HG03571 (cell line): ENCODE data around the gene WDR41.
A peak's percentile ranks its signal among the peaks of the same experiment; 100 is the strongest.
"Not testable (repeated sequence)": the region's sequence is repeated elsewhere in the genome, so short reads cannot be mapped to it uniquely, and the experiment has no call there.

Source experiments
- ATAC-seq: cut with Tn5 transposase; IDR thresholded peaks from one replicate; pipeline ENCODE4 v1.9.1; 2021; ENCODE audit not compliant: unreplicated experiment

The WDR41 gene, protein sequence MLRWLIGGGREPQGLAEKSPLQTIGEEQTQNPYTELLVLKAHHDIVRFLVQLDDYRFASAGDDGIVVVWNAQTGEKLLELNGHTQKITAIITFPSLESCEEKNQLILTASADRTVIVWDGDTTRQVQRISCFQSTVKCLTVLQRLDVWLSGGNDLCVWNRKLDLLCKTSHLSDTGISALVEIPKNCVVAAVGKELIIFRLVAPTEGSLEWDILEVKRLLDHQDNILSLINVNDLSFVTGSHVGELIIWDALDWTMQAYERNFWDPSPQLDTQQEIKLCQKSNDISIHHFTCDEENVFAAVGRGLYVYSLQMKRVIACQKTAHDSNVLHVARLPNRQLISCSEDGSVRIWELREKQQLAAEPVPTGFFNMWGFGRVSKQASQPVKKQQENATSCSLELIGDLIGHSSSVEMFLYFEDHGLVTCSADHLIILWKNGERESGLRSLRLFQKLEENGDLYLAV

DNA sequence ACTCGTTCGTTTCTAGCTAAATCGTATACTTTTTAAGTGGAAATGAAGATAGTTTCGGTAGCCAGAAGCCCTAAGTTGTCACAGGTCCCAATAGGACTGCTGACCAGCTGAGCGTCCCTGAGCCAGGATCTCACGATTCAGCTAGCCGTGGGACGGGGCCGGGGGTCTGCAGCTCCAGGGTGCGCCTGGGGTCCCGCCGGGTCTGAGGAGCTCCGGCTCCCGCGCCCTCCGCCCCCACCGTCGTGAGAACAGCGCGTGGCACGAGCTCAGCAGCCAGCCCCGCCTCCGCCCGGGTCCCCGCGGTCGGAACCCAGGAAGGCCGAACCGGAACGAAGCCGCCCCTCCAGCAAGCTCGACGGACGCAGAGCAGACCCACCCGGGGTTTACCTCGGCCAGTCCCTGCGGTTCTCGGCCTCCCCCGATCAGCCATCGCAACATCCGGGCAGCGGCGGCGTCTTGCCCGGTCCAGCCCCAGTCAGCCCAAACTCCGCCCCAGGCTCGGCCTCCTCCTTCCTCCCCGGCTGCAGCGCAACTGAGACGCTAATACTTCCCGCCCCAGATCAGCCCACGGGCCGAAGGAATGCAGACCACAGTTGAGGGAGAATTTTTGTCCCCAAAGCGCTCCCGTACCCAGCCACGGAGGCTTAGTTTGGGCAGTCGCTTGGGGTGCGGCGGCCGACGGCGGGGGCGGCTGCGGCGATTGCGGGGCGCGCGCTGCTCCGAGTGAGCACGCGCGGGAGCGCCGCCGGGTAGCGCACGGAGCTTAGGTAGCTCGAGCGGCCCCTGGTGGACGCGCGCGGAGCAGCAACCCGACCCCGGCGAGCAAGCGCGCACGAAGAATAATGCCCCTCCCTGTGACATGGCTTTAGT, at the start of gene WDR41:
TSS of gene WDR41 (minus strand) at position 534 of the 870 bp plus-strand sequence. CDS start at position 438, 96 bp downstream.
- peak; percentile 90 for ATAC-seq

DNA sequence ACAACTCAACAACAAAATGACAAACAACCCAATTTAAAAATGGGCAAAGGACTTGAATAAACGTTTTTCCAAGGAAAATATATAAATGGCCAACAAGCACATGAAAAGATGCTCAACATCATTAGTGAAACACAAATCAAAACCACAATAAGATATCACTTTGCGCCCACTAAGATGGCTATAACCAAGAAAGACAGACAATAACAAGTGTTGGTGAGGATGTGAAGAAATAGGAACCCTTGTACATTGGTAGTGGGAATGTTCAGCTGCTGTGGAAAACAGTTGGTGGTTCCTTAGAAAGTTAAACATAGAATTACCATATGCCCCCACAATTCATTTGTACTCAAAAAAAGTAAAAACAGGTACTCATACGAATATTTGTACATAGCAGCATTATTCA, 39.2 kb upstream of the WDR41 start:
- ATAC-seq = no peak

DNA sequence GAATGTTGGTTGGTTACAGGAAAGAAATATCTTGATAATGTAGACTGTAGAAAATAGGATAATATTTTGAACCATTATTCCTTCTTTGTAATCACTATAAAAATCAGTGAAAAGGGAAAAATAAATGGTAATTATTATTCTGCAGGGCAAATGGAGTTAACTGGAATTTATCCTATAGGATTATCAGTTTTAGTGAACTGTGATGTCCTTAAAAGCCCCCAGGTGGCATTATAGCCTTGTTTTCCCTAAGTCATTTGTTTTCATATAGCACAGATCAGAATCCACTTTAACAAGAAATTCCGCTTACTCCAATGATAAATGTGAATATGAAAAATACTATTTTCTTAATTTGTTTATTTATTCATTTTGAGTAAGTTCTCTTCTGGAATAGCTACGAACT, 26.2 kb upstream of the WDR41 start:
- no peak for ATAC-seq

DNA sequence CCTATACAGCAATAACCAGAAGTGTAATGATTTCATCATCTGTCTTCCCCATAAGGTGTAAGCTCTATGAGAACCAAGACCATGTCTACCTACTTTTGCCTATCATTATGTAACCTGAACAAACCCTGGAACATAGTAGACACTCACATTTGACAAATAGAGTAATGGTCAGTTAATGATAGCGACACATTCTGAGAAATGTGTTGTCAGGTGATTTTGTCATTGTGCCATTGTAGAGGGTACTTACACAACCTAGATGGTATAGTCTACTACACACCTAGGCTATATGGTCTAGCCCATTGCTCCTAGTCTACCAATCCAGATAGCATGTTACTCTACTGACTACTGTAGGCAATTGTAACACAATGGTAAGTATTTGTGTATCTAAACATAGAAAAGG, 22.3 kb upstream of the WDR41 start:
- no peak for ATAC-seq

DNA sequence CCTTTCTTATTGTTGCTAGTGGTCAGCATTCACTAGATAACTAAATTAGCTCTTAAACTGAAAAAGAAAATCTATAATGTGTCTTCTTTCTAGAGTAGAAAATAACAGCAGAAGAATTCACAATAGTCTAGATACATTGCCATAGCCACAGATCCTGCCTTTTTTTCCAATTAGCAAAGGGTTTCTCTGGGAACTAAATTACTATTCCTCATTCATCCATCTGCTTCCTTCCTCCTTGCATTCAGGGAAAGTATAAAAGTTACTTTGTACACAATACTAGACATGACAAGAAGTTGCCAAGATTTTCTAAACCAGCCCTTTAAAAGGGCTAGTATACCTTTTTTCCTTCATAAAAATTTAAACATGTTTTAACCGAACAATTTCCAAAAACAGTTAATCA, 21.2 kb upstream of the WDR41 start:
- ATAC-seq = no peak

DNA sequence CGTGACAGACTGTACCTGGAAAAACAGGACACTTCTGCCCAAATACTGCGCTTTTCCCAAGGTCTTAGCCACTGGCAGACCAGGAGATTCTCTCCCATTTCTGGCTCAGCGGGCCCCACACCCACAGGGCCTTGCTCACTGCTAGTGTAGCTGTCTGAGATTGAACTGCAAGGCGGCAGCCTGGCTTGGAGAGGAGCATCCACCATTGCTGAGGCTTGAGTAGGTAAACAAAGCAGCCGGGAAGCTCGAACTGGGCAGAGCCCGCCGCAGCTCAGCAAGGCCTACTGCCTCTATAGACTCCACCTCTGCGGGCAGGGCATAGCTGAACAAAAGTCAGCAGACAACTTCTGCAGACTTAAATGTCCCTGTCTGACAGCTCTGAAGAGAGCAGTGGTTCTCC, 9.0 kb upstream of the WDR41 start:
- not testable (repeated sequence) for ATAC-seq

DNA sequence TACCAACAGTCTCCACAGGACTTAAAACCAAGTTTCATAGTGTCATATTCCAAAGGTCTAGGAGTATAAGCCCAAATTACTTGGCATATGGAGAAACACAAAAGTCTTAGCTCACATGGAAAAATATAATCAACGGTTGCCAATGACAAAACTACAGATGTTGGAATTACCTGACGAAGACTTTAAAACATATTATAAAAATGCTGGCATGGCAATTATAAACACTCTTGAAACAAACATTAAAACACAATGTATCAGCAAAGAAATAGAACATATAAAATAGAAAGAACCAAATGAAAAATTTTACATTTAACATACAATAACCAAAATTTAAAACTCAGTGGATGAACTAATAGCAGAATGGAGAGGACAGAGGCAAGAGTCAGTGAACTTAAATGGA, 7.9 kb upstream of the WDR41 start:
- ATAC-seq = no peak

DNA sequence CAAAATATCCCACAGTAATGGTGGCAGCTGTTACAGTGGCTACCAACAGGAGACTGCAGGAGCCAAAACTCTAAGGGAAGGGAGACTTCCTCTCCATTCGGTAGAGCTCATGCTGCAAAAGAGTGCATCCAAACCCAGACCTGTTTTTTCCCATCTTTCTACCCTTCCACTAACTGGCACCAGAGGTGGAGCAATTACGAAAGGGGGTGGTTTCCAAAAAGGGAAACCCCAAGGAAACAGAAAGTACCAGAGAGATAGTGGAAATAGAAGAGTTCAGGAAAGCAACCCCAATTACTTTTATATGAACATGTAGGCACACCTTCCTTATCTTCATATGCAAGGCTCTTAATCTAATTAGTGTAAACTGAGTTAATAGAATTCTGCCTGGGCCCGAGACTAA, 7.3 kb upstream of the WDR41 start:
- ATAC-seq = no peak

DNA sequence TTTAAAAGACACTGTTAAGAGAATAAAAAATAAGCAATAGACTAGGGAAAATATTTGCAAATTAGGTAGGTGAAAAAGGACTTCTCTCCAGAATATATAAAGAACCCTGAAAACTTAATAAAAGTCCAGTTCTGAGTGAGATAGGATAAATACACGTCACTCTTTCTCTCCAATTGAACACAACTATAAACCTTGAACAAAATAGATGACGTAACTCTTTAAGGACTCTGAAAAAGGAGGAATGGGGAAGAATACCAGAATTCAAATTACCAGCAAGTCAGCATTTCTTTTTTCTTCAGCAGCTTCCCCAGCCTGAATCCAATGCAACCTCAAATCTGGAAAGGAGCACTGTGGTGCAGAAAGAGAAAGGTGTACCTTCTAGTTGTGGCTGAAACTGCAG, 6.8 kb upstream of the WDR41 start:
- ATAC-seq = no peak

DNA sequence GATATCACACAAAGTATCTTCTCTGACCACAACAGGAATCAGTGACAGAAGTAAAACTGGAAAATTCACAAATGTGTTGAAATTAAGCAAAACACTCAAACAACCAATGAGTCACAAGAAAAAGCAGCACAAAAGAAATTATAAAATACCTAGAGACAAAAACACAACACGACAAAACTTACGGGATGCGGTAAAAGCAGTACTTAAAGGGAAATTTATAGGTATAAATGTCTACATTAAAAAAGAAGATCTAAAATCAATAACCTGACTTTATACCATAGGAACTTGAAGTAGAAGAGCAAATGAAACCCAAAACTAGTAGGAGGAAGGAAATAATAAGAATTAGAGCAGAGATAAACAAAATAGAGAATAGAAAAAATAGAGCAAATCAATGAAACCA, 2.8 kb upstream of the WDR41 start:
- ATAC-seq = no peak

DNA sequence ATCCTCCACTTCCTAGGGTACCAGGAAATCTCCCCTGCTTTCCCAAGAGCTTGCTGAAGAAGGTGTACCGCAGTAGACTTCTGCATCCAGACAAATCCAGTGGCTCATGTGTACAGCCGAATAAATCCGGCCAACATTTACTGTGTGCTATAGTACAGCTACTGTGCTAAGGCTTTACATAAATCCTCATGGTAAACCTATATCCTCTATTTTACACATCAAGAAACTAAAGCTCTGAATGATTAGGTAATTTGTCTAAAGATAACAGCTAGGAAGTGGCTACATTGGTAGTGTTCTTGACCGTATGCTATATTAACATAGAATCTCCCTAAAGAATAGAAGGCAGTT, 511 bp upstream of the WDR41 start:
- ATAC-seq = peak; percentile 9

DNA sequence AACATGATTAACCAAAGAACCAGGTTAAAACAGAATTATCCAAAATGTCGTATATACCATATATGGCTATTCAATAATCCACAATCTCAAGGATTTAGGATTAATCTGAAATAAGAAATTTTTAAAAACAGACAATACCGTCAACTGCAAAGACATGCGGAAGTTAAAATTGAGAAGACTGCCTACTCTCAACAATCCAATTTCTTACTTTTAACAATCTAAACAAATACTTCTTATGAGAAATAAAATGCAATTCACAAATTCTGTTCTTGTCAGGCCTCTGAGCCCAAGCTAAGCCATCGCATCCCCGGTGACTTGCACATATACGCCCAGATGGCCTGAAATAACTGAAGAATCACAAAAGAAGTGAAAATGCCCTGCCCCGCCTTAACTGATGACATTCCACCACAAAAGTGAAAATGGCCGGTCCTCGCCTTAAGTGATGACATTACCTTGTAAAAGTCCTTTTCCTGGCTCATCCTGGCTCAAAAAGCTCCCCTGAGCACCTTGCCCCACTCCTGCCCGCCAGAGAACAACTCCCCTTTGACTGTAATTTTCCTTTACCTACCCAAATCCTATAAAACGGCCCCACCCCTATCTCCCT, 1.3 kb downstream of the WDR41 start:
- not testable (repeated sequence) for ATAC-seq

DNA sequence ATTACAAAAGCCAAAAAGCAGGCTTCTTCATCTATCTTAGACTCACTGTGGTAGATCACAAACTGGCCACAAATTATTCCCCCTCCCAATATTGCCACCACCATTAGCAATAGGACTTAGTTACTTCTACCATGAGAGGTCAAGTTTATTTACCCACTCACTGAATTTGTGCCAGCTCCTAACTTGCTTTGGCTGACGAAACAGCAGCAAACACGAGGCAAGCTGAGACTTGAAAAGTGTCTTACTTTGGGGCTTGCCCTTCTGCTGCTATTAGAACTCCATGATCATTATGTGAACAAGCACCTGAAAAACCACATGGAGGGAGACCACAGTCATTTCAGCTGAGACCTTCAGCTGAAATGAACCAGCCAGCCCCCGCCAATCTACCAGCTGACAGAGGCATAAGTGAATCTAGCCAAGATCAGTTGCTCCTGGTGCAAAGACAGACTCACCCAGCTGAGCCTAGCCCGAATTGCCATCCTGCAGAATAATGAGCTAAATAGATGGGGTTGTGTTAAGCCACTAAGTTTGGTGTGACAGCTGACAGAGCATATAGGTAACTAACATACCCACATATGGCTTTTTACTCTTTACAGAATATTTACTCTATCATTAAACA, 5.7 kb downstream of the WDR41 start:
- no peak for ATAC-seq

DNA sequence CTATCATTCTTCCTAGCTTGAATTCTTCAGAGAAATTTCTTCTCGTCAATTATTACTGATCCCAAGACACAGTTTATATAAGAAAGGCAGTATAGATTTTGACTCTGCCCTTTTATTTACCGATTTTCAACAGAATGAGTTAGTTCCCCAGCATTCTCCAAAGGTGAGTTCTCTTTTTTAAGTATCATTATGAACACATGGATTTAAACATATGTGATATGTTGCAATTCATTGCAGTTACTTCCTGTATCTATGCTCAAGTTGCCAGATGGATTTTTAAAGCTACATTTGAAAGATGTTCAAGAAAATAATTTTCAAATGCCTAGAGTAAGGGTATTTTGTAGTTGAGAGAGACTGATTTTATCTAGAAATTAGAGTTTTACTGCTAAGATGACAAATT, 8.4 kb downstream of the WDR41 start:
- ATAC-seq = no peak

DNA sequence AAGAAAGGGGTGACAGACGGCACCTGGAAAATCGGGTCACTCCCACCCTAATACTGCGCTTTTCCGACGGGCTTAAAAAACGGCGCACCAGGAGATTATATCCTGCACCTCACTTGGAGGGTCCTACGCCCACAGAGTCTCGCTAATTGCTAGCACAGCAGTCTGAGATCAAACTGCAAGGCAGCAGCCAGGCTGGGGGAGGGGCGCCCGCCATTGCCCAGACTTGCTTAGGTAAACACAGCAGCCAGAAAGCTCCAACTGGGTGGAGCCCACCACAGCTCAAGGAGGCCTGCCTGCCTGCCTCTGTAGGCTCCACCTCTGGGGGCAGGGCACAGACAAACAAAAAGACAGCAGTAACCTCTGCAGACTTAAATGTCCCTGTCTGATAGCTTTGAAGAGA, 17.1 kb downstream of the WDR41 start:
- not testable (repeated sequence) for ATAC-seq

DNA sequence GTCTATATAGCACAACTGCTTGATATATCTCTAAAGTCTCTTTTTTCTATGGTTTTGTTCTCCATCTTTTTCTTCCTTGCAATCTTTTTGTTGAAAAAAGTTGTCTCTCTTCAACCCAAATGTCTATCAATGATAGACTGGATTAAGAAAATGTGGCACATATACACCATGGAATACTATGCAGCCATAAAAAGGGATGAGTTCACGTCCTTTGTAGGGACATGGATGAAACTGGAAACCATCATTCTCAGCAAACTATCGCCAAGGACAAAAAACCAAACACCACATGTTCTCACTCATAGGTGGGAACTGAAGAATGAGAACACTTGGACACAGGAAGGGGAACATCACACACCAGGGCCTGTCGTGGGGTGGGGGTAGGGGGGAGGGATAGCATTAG, 23.2 kb downstream of the WDR41 start:
- ATAC-seq = not testable (repeated sequence)

DNA sequence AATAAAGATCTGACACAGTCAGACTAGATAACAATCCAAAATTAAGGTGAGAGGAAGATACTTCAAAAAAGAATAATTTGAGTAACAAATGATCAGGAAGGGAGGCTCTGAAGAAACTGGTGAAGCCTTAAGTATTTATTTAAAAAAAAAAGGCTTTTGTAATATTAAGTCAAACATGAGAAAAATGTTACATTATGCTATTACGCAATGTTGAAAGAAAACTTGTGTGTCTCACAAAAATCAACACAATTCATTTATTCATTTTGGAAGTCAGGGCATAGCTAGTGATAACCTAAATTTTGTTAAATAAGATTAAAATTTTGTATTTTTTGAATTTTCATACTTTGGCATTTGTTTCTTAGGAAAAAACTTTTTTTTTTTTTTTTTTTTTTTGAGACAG, 28.2 kb downstream of the WDR41 start:
- ATAC-seq = no peak

DNA sequence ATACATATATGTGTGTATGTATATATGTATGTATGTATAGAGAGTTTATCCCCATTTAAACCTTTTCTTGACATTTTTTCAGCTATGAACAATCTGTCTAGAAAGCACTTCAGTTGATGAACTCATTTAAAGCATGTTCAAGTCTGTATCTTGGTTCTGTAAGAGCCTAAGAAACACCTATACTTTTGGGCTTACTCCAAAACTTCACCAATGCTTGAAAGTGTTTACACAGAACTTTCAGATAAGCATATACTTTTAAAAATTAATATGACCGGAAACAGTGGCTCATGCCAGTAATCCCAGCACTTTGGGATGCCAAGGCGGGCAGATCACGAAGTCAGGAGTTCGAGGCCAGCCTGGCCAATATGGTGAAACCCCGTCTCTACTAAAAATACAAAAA, 30.8 kb downstream of the WDR41 start:
- ATAC-seq = no peak

DNA sequence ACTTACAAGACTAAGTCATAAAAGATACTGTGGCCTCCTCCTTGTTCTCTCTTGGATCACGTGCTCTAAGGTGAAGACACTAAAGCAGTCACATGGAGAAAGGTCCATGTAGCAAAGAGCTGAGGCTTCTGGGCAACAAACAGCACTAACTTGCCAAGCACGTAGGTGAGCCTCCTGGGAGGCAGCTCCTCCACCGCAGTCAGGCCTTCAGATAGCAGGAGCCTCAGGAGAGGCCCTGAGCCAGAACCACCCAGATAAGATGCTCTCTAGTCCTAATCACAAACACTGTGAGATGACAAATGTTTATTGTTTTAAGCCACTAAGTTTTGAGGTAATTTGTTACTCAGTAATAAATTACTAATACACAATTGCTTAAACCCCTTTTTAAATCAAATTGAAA, 38.0 kb downstream of the WDR41 start:
- ATAC-seq = no peak

DNA sequence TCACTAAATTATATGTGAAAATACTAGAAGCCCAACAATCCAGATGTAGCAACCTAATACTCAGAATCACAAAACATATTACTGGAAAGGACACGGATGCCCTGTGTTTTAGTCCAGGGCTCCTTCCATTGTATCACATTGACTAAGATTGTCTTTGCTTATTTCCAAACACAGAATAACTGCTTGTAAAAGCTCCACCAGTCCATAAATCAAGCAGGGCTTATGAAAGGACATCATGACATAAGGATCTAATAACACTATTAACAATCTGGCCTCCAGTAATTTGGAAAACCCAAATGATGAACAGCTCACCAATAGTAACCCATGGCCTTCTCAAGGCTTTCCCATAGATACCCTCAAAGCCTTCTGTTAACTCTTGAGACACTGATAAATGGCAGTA, 39.8 kb downstream of the WDR41 start:
- no peak for ATAC-seq

DNA sequence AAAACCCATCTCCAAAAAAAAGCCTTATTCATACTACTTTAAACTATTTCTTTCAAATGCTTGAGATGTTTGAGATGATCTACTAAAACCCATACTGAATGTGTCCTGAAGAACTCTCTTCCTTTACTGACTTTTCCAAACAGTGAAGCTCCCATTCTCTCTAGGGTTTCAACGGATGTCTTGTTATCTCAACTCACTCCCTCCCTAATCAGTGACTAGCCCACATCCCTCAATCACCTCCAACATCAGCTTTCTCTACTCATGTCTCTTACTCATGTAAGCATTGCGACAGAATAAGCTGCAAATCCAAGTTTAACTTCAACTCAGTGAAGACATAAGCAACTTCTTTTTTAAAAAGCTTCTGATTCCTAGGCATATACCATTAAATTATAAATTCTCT, 42.1 kb downstream of the WDR41 start:
- ATAC-seq = no peak
